NOMO-1 treated with dmso at 0.1 percent for 144 hours (cell line): ENCODE results near the gene S1PR2.
"Not testable (repeated sequence)": the region's sequence is repeated elsewhere in the genome, so short reads cannot be mapped to it uniquely, and the experiment has no call there.

Experiments
- DNase-seq: peaks from one replicate; lab custom pipeline; 2025; ENCODE audit not compliant: unreplicated experiment; lab: John Stamatoyannopoulos, UW

The S1PR2 gene

DNA sequence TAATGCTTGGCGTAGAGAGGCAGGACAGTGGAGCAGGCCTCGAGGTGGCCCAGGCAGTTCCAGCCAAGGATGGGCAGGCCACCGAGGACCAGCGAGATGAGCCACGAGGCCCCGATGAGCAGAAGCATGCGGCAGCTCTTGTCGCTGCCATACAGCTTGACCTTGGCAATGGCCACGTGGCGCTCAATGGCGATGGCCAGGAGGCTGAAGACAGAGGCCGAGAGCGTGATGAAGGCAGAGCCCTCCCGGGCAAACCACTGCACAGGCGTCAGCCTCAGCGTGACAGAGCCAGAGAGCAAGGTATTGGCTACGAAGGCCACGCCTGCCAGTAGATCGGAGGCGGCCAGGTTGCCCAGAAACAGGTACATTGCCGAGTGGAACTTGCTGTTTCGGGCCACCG is 6.8 kb downstream of the S1PR2 start:
- no peak for DNase-seq

DNA sequence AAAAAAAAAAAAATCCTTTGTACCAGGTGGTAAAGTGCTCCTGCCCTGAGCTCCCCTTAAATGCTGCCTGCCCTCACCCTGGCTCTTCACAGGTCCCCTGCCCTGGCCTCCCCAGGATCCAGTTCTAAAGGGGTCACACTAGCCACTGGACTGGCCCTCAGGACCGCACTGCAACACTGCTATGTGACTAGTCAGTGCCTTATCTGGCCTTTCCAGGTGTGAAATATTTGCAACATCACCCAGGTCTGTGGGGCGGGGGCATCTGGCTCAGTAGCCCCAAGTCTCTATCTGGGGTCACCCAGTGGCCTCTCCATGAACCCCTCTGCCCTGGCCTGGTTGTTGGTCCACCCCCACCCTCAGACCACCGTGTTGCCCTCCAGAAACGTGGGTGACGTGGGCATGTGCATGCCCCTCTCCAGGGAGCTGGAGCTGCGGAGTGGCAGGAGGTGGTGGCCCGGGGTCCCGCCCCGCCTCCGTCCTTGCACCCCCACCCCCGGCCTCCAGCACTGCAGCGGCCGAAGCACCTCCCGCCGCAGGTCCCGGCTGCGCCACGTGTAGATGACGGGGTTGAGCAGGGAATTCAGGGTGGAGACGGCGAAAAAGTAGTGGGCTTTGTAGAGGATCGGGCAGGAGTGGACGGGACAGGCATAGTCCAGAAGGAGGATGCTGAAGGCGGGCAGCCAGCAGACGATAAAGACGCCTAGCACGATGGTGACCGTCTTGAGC is 7.5 kb downstream of the S1PR2 start:
- DNase-seq: no peak

DNA sequence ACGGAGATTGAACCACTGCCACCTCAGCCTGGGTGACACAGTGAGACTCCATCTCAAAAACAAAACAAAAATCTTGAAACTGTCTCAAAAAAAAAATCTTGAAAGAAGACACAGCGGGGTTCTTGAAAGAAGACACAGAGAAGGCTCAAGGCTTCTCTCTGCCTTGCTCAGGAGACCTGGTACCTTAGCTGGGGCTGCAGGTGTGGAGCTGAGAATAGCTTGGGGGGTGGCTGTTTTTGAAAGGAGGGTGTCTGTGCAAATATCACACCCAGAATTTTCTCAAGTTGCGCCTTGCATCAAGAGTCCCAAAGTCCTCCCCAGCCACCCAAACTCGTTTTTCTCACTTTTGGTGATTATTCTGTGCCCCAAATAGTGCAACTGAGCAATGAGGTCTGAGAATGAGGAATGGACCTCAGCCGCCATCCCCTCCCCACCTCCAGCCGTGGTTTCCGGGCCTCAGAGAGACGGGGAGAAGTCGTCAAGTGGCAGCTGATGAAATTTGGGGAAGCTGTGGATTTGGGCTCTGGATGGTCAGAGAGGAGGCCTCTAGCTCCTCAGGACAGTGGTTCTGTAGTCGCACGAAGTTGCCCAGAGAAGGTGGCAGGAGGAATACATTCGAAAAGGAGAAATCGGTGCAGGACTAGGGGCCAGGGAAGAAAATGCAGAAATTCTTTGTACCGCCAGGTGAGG is 8.8 kb downstream of the S1PR2 start:
- DNase-seq: no peak

DNA sequence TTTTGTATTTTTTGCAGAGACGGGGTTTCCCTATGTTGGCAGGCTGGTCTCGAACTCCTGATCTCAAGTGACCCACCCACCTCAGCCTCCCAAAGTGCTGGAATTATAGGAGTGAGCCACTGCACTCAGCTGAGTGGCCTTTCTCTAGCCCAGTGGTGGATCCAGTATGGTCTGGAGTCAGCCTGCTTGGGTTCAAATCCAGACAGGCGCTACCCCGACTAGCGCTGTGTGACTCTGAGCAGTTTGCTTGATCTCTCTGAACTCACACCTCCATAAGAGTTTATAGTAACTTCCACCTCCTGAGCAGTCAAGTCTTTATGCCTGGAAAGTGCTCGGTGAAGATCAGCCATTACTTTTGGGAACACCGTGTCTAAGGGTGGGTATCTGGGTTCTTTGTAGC is 10.4 kb downstream of the S1PR2 start:
- no peak for DNase-seq

DNA sequence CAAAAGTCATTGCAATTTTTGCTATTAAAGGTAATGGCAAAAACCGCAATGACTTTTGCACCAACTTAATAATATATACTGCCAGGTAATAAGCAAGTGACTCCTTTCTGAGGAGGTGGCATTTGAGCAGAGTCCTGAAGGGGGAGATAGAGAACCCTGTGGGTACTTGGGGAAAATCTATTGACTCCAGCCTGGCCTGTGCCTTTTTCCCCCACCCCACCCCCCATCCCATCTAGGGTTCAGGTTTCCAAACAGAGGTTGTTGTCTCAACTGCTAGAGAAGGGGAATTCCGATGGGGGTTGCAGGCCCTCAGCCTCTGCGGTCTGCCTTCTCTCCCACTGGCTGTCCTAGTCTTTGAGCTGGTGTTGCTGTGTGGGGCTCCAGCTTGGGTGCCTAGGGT is 11.5 kb downstream of the S1PR2 start:
- no peak for DNase-seq

DNA sequence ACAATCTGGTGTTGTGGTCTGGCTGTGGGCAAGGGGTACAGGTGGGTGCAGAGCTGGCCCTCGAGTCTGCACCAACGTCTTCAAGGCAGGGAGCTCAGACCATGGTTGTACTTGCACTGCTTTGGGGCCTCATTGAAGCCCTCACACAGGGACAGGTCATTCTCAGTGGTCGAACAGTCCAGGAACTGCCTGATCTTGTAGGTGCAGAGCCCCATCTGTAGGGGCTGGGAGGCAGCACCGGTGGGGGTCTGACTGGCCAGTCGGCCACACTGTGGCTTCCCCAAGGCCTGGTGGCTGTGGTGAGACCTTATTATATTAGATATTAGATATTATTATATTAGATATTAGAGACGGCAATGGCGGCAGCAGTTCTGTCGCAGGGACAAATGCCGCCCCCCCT is 14.0 kb downstream of the S1PR2 start:
- DNase-seq: no peak

DNA sequence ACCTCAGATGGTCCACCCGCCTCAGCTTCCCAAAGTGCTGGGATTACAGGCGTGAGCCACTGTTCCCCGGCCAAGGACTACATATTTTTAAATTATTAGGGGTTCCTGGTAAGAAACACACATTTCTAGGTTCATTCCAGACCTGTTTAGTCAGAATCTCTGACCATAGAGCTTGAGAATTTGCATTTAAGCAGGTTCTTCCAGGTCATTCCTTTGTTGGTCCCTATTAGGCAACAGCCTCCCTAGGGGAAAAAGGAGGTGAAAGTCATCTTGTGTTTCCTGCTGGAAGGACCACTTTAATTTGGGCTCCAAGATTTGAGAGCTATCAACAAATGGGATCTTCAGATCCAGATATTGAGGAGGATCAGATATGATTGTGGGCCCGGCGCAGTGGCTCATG is 16.3 kb downstream of the S1PR2 start:
- DNase-seq: no peak

DNA sequence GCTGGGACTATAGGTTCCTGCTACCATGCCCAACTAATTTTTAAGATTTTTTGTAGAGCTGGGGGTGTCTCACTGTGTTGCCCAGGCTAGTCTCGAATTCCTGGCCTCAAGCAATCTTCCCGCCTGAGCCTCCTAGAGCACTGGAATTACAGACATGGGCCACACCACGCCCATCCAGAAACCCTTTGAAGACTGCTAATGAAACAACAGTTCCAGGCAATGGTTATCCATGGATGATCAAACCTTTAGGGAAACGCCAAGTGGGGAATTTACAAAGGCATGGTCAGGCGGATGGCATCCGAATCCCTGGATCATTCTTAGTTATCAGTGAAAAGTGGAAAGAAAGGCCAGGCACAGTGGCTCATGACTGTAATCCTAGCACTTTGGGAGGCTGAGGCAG is 19.4 kb downstream of the S1PR2 start:
- DNase-seq: no peak

DNA sequence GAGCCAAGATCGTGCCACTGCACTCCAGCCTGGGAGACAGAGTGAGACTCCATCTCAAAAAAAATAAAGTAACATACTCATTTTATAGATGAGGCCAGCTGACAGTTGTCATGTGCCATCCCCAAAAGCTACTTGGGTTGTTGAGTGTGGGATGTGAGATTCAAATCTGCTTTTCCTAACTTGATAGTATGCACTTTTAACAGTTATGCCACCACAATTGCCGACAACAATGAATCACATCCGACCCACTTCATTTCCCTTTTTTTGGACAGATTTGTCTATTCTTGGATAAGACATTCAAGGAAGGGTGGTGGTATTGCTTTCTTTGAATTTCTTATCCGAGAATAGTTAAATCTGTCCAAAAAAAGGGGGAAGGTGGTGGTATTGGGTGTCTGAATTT is 20.1 kb downstream of the S1PR2 start:
- DNase-seq: peak; percentile 18

DNA sequence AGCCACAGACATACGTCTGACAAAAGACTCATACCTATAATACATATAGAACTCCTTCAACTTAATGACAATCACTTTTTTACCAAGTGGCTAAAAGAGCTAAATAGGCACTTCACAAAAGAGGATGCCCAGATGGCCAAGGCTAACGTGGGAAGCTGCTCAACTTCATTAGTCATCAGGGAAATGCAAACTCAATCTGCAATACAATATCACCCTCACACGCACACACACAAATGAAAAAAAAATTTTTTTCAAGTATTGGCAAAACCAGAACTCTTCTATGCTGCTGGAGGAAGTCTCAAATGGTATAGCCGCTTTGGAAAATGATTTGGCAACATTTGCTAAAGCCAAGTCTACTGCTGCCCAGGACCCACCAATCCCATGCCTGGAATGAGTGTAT is 21.8 kb downstream of the S1PR2 start:
- DNase-seq: no peak

DNA sequence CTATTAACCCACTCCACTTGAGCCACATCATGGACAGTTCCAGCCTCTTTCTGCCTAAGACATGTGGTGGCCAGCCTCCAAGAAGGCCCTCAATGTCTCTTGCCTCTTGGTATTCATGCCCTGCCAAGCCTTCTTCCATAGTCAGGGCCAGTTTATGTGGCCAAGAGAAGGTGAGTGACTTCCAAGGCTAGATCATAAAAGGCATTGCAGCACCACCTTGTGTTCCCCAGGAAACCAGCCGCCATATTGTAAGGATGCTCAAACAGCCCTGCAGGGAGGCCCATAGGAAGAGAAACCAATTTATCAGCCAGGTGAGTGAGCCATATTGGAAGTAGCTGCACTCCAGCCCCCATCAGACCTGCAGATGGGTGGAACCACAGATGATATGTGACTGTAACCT is 24.1 kb downstream of the S1PR2 start:
- DNase-seq: no peak

DNA sequence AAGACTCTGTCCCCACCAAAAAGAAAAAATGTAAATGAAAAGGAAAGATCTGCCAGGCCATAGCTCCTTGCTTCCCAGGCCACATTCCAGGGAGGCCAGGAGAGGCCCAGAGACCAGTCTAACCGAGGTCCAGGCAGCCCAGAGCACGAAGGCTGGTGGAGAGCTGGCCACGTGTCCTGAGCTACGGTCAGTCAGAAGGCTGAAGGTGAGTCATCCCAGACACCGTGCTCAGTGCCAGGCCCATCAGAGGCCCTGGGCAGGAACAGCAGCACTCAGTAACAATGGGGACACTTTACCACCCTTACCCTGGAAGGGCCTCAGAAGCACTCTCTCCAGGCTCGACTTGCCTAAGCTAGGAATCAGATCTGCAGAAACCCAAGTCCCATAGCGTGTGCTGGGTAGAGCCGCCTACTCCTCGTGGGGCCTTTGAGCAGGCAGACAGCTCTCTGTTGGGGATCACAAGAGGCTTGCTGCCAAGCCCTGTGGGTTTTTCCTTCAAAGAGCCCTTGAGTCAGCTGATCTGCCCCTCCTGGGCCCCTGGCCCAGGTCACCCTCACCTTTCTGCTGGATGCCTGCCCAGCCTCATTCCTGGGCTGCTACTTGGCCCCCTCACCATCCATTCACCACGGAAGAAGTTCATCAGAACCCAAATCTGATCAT is 24.8 kb downstream of the S1PR2 start:
- DNase-seq: no peak

DNA sequence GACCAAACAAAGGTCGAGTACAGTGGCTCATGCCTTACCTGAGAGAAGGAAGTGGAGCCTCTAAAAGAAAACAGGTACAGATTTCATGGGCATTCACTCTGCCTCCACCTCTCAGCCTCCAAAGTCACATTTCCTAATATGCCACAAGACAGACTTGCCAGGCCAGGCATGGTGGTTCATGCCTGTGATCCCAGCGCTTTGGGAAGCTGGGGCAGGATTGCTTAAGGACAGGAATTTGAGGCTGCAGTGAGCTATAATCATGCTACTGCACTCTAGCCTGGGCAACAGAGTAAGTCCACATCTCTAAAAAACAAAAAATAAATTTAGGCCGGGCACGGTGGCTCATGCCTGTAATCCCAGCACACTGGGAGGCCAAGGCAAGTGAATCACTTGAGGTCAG is 25.5 kb downstream of the S1PR2 start:
- DNase-seq: no peak

DNA sequence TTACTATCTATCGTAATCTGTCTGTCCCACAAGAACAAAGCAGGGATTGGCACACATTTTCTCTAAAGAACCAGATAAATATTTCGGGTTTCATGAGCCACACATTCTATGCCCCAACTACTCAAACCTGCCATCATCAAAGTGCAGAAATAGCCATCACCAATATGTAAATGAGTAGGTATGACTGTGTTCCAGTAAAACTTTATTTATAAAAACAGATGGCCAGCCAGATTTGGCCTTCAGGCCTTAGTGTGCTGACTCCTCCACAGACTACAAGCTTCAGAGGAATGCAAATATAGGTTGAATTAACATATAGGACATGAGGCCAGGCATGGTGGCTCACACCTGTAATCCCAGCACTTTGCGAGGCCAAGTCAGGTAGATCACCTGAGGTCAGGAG is 27.4 kb downstream of the S1PR2 start:
- DNase-seq: no peak

DNA sequence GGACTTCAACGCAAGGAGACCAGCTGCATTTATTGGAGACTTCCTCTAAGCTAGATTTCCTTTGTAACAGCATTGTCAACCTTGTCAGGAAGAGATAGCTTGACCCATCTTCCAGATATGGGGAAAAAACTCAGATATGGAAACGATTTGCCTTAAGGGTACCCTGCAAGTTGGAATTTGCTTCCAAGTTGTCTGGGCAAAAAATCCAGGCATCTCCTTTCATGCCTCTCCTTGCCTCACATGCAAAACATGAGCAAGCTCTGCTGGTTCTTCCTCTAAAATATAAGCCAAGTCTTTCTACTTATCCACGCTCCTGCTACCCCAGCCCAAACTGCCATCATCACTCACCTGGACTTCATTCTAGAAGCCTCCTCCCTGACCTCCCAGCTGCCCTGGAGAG is 30.0 kb downstream of the S1PR2 start:
- DNase-seq: no peak

DNA sequence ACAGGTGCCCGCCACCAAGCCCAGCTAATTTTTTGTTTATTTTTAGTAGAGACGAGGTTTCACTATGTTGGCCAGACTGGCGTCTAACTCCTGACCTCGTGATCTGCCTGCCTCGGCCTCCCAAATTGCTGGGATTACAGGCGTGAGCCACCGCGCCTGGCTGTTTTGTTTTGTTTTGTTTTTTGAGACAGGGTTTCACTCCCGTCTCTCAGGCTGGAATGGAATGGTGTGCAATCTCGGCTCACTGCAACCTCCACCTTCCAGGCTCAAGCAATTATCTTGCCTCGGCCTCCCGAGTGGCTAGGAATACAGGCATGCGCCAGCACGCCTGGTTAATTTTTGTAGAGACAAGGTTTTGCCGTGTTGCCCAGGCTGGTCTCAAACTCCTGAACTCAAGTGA is 31.0 kb downstream of the S1PR2 start:
- not testable (repeated sequence) for DNase-seq

DNA sequence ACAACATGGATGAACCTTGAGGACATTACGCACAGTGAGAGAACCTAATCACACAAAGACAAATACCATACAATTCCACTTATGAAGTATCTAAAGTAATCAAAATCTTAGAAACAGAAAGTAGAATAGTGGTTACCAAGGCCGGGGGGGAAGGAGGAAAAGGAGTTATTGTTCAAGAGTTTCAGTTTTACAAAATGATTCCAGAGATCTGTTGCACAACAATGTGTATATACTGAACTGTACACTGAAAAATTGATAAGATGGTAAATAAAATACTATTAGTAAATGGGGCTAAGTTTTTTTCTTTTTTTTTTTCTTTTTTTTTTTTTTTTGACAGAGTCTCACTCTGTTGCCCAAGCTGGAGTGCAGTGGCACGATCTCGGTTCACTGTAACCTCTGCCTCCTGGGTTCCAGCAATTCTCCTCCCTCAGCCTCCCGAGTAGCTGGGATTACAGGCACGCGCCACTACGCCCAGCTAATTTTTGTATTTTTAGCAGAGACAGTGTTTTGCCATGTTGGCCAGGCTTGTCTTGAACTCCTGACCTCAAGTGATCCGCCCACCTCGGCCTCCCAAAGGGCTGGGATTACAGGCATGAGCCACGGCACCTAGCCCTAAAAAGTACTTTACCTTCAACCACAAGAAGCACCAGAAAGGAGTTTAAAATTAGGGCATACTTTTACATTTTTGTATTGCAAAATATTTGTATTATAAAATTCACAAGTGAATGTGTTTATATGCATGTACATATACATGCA is 32.1 kb downstream of the S1PR2 start:
- DNase-seq: not testable (repeated sequence)

DNA sequence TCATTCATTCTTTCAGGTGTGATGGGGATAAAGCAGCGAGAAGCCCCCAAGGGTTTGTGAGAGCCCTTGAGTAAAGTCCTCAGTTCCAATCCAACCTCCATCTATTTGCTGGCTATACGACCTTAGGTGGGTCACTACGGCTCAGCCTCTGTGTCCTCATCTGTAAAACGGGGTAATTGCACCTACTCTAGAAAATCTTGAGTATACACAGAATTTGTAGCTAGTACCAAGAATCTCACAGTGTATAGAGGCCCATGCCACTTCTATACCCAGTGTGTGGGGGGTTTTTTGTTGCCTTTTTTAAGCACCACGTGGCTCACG is 36.0 kb downstream of the S1PR2 start:
- no peak for DNase-seq

DNA sequence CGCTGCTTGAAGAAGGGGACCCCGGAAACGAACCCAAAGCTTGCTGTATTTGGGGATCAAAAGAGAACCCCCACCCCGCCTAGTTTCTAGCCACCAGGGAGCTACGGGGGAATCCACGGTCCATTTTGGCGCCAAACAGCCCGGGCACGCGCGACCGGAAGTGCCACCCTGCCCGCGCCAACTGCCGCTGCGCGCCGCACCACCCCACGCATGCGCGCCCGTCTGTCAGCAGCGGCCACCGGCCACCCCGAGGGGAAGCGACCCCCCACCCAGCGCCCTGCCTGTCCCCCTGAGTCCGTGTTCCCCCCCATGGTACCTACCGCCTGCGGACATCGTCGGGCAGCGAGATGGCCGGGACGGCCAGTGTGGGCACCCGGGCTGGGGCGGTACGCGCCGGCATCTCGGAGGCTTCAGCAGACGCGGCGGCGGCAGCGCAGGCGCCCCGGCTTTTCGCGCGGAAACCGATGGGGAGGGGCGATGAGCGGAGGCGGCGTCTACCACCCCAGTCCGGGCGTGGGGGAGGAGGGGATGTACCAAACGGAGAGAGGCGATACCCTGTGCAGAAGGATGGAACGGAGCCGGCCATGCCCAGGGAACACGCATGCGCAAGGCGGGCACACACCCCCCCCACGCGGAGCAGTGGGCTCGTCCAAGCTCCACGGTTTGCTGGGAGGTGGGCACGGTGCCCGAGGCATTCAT is 36.5 kb downstream of the S1PR2 start, which contains the start of gene DNMT1:
DNMT1 (minus strand) TSS at position 454 of the 699 bp plus-strand sequence; CDS start at position 400, 54 bp downstream.
- peak; percentile 97 for DNase-seq

DNA sequence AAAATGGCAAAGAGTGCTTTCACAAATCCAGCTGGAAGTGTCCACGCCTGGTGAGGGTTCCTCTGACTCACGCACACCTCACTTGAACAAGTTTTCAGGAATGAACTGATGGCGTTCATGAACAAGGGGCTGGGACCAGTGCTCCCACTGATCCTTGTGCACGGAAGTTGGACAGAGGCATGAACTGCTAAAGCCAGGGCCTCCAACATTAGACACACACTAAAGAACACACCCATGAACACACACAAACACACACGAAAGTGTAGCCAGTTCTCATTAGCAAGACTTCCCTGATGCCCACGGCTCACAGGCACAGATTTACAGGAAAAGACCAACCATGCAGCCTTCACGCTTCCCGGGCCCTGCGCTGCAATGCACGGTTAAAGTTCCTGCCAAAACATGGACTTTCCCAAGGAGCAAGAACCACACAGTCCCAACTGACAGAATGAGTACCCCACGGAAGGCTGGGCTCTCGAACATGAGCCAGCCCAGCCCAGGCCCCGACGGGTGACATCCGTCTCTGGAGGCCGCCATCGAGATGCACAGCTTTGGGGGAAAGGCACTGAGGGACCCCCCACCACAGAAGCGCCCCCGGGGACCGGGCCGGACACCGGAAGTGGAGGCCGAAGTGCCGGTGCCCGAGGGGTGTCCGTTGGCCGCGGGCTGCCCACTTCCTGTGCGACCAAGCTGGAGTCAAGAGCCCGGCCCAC is 37.2 kb downstream of the S1PR2 start:
- no peak for DNase-seq
